Cortex of kidney (tissue), 1 donor: ENCODE results near the gene PTGDS.

Experiments
- DNase-seq: peaks from one replicate; lab custom pipeline; 2025; lab: John Stamatoyannopoulos, UW

Gene PTGDS

GRCh38 chr9:136974817-136975535 is 2.3 kb upstream of the PTGDS start:
- no peak for DNase-seq

- DNase-seq = no peak
These were observed 1.7 kb upstream of the PTGDS start for GRCh38 chr9:136975644-136976043.

- DNase-seq = no peak
These were observed 357 bp downstream of the PTGDS start for GRCh38 chr9:136977649-136978072.

- no peak for DNase-seq
These were observed 965 bp downstream of the PTGDS start for GRCh38 chr9:136978073-136978864.

- no peak for DNase-seq
These were observed 1.7 kb downstream of the PTGDS start for GRCh38 chr9:136978865-136979544.

- DNase-seq = no peak
These were observed 2.7 kb downstream of the PTGDS start for GRCh38 chr9:136979769-136980587.

- DNase-seq = no peak
These were observed 3.6 kb downstream of the PTGDS start for GRCh38 chr9:136980669-136981478.

- no peak for DNase-seq
These were observed 4.4 kb downstream of the PTGDS start for GRCh38 chr9:136981588-136982231.

- no peak for DNase-seq
These were observed 5.1 kb downstream of the PTGDS start, which contains the start of gene LCNL1 for GRCh38 chr9:136982232-136983051. Gene LCNL1, plus strand, starts transcription at chr9:136982993. Its CDS starts 594 bp downstream, at chr9:136983587.

GRCh38 chr9:136983167-136983566 is 5.9 kb downstream of the PTGDS start:
- DNase-seq = no peak

GRCh38 chr9:136983656-136984314 is 6.5 kb downstream of the PTGDS start:
- no peak for DNase-seq

GRCh38 chr9:136984464-136985026 is 7.2 kb downstream of the PTGDS start:
- DNase-seq = no peak

- no peak for DNase-seq
These were observed 7.8 kb downstream of the PTGDS start for GRCh38 chr9:136985027-136985602.

GRCh38 chr9:136985853-136986252 is 8.5 kb downstream of the PTGDS start:
- DNase-seq = no peak

GRCh38 chr9:136988872-136989271 is 11.6 kb downstream of the PTGDS start:
- DNase-seq = no peak

GRCh38 chr9:136990242-136990911 is 13.1 kb downstream of the PTGDS start:
- DNase-seq = no peak

GRCh38 chr9:136991993-136992818 is 14.9 kb downstream of the PTGDS start, which contains the start of gene PAXX:
Gene PAXX, plus strand, starts transcription at chr9:136992422. Its CDS starts 22 bp downstream, at chr9:136992444.
- DNase-seq = no peak
